RWPE2 (cell line): ENCODE results near the gene HES2.

Experiments
- ATAC-seq: fragments of 200-7000 bp; cut with Tn5 transposase; 3 replicates; pipeline ENCODE4 v1.9.1; 2021; ENCODE audit warnings: low read depth
- DNase-seq: peaks from one replicate; pipeline ENCODE4 v3.0.0-alpha.2; 2020; ENCODE audit warnings: low spot score
- H3K27ac ChIP-seq: fragments of 450-650 bp; 2 replicates; pipeline ENCODE4 v1.5.1; 2017; ENCODE audit warnings: mild to moderate bottlenecking; ENCODE audit not compliant: poor library complexity, severe bottlenecking
- H3K27me3 ChIP-seq: fragments of 250-450 bp; sonication (Bioruptor Pico); 2 replicates; pipeline ENCODE4 v1.5.1; 2021; ENCODE audit warnings: mild to moderate bottlenecking, moderate library complexity; ENCODE audit not compliant: insufficient read depth, poor library complexity, severe bottlenecking
- H3K36me3 ChIP-seq: fragments of 250-450 bp; sonication (Bioruptor Pico); 2 replicates; pipeline ENCODE4 v1.5.1; 2020; ENCODE audit warnings: low read depth, mild to moderate bottlenecking, moderate library complexity
- H3K4me1 ChIP-seq: fragments of 250-450 bp; sonication (Bioruptor Pico); 2 replicates; pipeline ENCODE4 v1.5.1; 2021; ENCODE audit warnings: mild to moderate bottlenecking, moderate library complexity; ENCODE audit not compliant: insufficient read depth, poor library complexity, severe bottlenecking
- H3K4me3 ChIP-seq: fragments of 250-450 bp; sonication (Bioruptor Pico); 2 replicates; pipeline ENCODE4 v1.5.1; 2021; ENCODE audit warnings: mild to moderate bottlenecking, moderate library complexity; ENCODE audit not compliant: severe bottlenecking
- H3K9me3 ChIP-seq: fragments of 250-450 bp; sonication (Bioruptor Pico); 2 replicates; pipeline ENCODE4 v1.5.1; 2021; ENCODE audit warnings: mild to moderate bottlenecking, moderate library complexity; ENCODE audit not compliant: severe bottlenecking
- CTCF ChIP-seq: fragments of 450-650 bp; IDR thresholded peaks from one replicate; pipeline ENCODE4 v1.5.1; 2017; ENCODE audit warnings: mild to moderate bottlenecking, moderate library complexity; ENCODE audit not compliant: poor library complexity, severe bottlenecking

Gene HES2

GRCh38 chr1:6416906-6417305 lies 2.8 kb downstream of the HES2 start:
- no peak for TF ChIP-seq CTCF
- peak overlapping the region; percentile 86 for H3K27ac ChIP-seq
- no peaks in the 10 kb centered on the region for H3K9me3 ChIP-seq
- ATAC-seq (no peak), DNase-seq (no peak)
- no peak overlapping the region for H3K4me3 ChIP-seq
- H3K27me3 ChIP-seq = no peaks in the 10 kb centered on the region
- H3K36me3 ChIP-seq = no peaks in the 10 kb centered on the region
- peaks cover 44% of the 10 kb centered on the region for H3K4me1 ChIP-seq

- Histone ChIP-seq H3K27me3 (no peaks in the 10 kb centered on the region), H3K4me3 (no peak overlapping the region), H3K9me3 (no peaks in the 10 kb centered on the region), H3K36me3 (no peaks in the 10 kb centered on the region), H3K27ac (peak overlapping the region; percentile 86), H3K4me1 (peaks cover 40% of the 10 kb centered on the region)
- ATAC-seq = no peak
- no peak for DNase-seq
- TF ChIP-seq CTCF = no peak
Observed at GRCh38 chr1:6416295-6416656, 3.4 kb downstream of the HES2 start.

- H3K27me3 ChIP-seq = no peaks in the 10 kb centered on the region
- no peaks in the 10 kb centered on the region for H3K36me3 ChIP-seq
- ATAC-seq (0 out of 3 replicates have a peak, but pooled peaks have one; percentile 0), DNase-seq (no peak)
- H3K27ac ChIP-seq = peak overlapping the region; percentile 86
- H3K4me1 ChIP-seq = peaks cover 40% of the 10 kb centered on the region
- TF ChIP-seq CTCF = no peak
- H3K4me3 ChIP-seq = no peak overlapping the region
- H3K9me3 ChIP-seq = no peaks in the 10 kb centered on the region
Observed at GRCh38 chr1:6414881-6415626, 4.7 kb downstream of the HES2 start.

GRCh38 chr1:6414443-6414844 lies 5.3 kb downstream of the HES2 start:
- no peaks in the 10 kb centered on the region for H3K36me3 ChIP-seq
- peak; percentile 82 for TF ChIP-seq CTCF
- H3K27ac ChIP-seq = peak overlapping the region; percentile 86
- ATAC-seq (peak; percentile 79), DNase-seq (peak; percentile 95)
- peaks cover 40% of the 10 kb centered on the region for H3K4me1 ChIP-seq
- no peaks in the 10 kb centered on the region for H3K27me3 ChIP-seq
- no peaks in the 10 kb centered on the region for H3K9me3 ChIP-seq
- no peak overlapping the region for H3K4me3 ChIP-seq

GRCh38 chr1:6412896-6413295 lies 6.8 kb downstream of the HES2 start:
- Histone ChIP-seq H3K4me3 (no peak overlapping the region), H3K36me3 (no peaks in the 10 kb centered on the region), H3K27ac (peak overlapping the region; percentile 86), H3K4me1 (peaks cover 40% of the 10 kb centered on the region), H3K9me3 (no peaks in the 10 kb centered on the region), H3K27me3 (no peaks in the 10 kb centered on the region)
- no peak for TF ChIP-seq CTCF
- peak; percentile 54 for ATAC-seq
- no peak for DNase-seq
